GM23248 (cell line): ENCODE results near the gene PRRG2. TPM values are rescaled to one million over a fixed set of nuclear protein-coding genes. Genes with fewer than 3 reads are reported as not detected.

Experiments used
- DNase-seq: peaks from one replicate; pipeline ENCODE4 v3.0.0-alpha.2; 2015
- H2AFZ ChIP-seq: fragments of 200-600 bp; sonication (generic); 2 replicates; pipeline ENCODE4 v1.6.1; 2016; ENCODE audit warnings: antibody characterized with exemption
- H3F3A ChIP-seq: fragments of 200-600 bp; sonication (generic); 2 replicates; pipeline ENCODE4 v1.6.1; 2016; ENCODE audit warnings: mild to moderate bottlenecking, antibody characterized with exemption, mixed run types; ENCODE audit not compliant: insufficient read depth
- H3K27ac ChIP-seq: fragments of 200-600 bp; sonication (generic); 2 replicates; pipeline ENCODE4 v1.5.1; 2016; ENCODE audit warnings: mild to moderate bottlenecking
- H3K27me3 ChIP-seq: fragments of 200-600 bp; sonication (generic); replicated peaks from 2 replicates; pipeline ENCODE4 v1.6.1; 2016; ENCODE audit warnings: mild to moderate bottlenecking; ENCODE audit not compliant: insufficient read depth
- H3K36me3 ChIP-seq: fragments of 200-600 bp; sonication (generic); 2 replicates; pipeline ENCODE4 v1.6.1; 2016; ENCODE audit warnings: low read depth, mild to moderate bottlenecking
- H3K4me1 ChIP-seq: fragments of 200-600 bp; sonication (generic); 2 replicates; pipeline ENCODE4 v1.6.1; 2016; ENCODE audit warnings: mild to moderate bottlenecking; ENCODE audit not compliant: insufficient read depth
- H3K4me2 ChIP-seq: fragments of 200-600 bp; sonication (generic); one replicate; pipeline ENCODE4 v1.6.1; 2016; ENCODE audit warnings: mild to moderate bottlenecking; ENCODE audit not compliant: unreplicated experiment
- H3K4me3 ChIP-seq: fragments of 200-600 bp; sonication (generic); 2 replicates; pipeline ENCODE4 v1.5.1; 2016; ENCODE audit warnings: mild to moderate bottlenecking
- H3K79me2 ChIP-seq: fragments of 200-600 bp; sonication (generic); 2 replicates; pipeline ENCODE4 v1.6.1; 2016; ENCODE audit warnings: mild to moderate bottlenecking; ENCODE audit not compliant: insufficient read depth
- H3K9ac ChIP-seq: fragments of 200-600 bp; sonication (generic); 2 replicates; pipeline ENCODE4 v1.6.1; 2016; ENCODE audit warnings: mild to moderate bottlenecking
- H3K9me2 ChIP-seq: fragments of 200-600 bp; sonication (generic); 2 replicates; pipeline ENCODE4 v1.6.1; 2016; ENCODE audit warnings: mixed run types, mild to moderate bottlenecking, moderate library complexity; ENCODE audit not compliant: insufficient read depth
- H3K9me3 ChIP-seq: fragments of 200-600 bp; sonication (generic); one replicate; pipeline ENCODE4 v1.6.1; 2017; ENCODE audit warnings: low read depth
- H4K20me1 ChIP-seq: fragments of 200-600 bp; sonication (generic); 2 replicates; pipeline ENCODE4 v1.6.0; 2016; ENCODE audit not compliant: insufficient read depth
- EZH2 ChIP-seq: fragments of 200-600 bp; sonication (generic); IDR thresholded peaks from 2 replicates; pipeline ENCODE4 v1.6.1; 2018; ENCODE audit warnings: antibody characterized with exemption, mild to moderate bottlenecking; ENCODE audit not compliant: insufficient read depth, poor library complexity, severe bottlenecking
- EZH2phosphoT487 ChIP-seq: fragments of 200-600 bp; sonication (generic); IDR thresholded peaks from 2 replicates; pipeline ENCODE4 v1.6.1; 2018; ENCODE audit warnings: antibody characterized with exemption, moderate library complexity, mild to moderate bottlenecking, low read depth; ENCODE audit not compliant: insufficient read depth
- WGBS, 2 experiments: methylation state at CpG; one replicate each; pipeline ENCODE4 v1.1.6; 2015 to 2017; ENCODE audit warnings: low lambda C conversion rate in 2 of 2, low coverage in 1 of 2; ENCODE audit errors: missing lambda C conversion rate in 2 of 2; 5-methylcytosine and 5-hydroxymethylcytosine counted together
- in situ Hi-C: fragments of 300-500 bp; cut with MboI; formaldehyde crosslinking; loops from 2 replicates; pipeline ENCODE4 v1.15.0; 2020
- polyA plus RNA-seq: library from polyadenylated mRNA; unstranded; fragments of >200 nt; fragmentation: Nextera tagmentation; extraction: Ambion mirVana; gene quantifications from 2 replicates; pipeline ENCODE4 v1.2.1, GENCODE V29; 2016
- total RNA-seq: library from RNA; depleted of rRNA; stranded (reverse); fragments of >200 nt; shearing (Covaris generic); gene quantifications from 2 replicates; pipeline ENCODE4 v1.2.3, GENCODE V29; 2014

Gene PRRG2
- total and polyA plus RNA-seq, 2 experiments from 2014 or later, result 0.13 TPM; not detected in 1

DNA sequence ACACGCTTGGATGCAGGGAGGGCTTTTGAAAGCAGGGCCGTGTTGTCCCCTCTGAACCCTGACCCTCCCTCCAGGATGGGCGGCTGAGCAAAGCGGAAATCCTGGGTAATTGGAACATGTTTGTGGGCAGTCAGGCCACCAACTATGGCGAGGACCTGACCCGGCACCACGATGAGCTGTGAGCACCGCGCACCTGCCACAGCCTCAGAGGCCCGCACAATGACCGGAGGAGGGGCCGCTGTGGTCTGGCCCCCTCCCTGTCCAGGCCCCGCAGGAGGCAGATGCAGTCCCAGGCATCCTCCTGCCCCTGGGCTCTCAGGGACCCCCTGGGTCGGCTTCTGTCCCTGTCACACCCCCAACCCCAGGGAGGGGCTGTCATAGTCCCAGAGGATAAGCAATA lies 38.1 kb upstream of the PRRG2 start:
- no peak for TF ChIP-seq EZH2
- TF ChIP-seq EZH2phosphoT487, result no peak
- H3K27ac ChIP-seq, result no peak overlapping the region
- H3K4me3 ChIP-seq, result no peak overlapping the region
- H3K9me2 ChIP-seq, result no peaks in the 10 kb centered on the region
- 0 out of 2 replicates have a peak, but pooled peaks cover 4% of the 10 kb centered on the region for H3K79me2 ChIP-seq
- in situ Hi-C loops, result no loop called here
- WGBS, 2 experiments, result 89 to 95% methylated on average over 14 of the region's 14 CpGs
- H3K27me3 ChIP-seq, result no peaks in the 10 kb centered on the region
- DNase-seq, result no peak
- H4K20me1 ChIP-seq, result no peaks in the 10 kb centered on the region
- no peak overlapping the region for H3K4me2 ChIP-seq
- peaks cover 68% of the 10 kb centered on the region for H3F3A ChIP-seq
- peaks cover 7% of the 10 kb centered on the region; the same call in 1 of the 2 replicates for H3K4me1 ChIP-seq
- no peak overlapping the region for H3K9ac ChIP-seq
- H3K9me3 ChIP-seq, result no peaks in the 10 kb centered on the region
- peaks cover 25% of the 10 kb centered on the region for H3K36me3 ChIP-seq
- H2AFZ ChIP-seq, result no peak overlapping the region

DNA sequence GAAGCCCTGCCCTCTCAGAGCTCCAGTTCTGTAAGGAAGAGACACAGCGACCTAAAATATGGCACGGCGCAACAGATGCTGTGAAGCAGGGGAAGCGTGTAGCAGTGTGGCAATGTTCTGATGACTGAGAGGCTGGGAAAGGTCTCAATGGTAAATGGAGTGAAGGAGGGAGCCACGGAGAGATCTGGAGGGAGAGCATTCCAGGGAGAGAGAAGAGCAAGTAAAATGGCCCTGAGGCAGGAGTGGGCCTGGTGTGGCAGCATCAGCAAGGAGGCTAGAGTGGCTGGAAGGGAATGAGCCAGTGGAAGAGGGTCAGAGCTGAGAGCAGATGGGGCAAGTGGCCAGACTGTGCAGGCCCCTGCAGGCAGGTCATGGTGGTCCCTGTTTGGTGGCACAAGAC lies 37.0 kb upstream of the PRRG2 start:
- Histone ChIP-seq H3K4me3 (no peak overlapping the region), H3K9me2 (no peaks in the 10 kb centered on the region), H3K36me3 (peaks cover 15% of the 10 kb centered on the region), H3K27me3 (no peaks in the 10 kb centered on the region), H3K27ac (0 out of 2 replicates have a peak overlapping the region, but pooled peaks have one; percentile 3), H3K4me2 (no peak overlapping the region), H3K79me2 (no peaks in the 10 kb centered on the region), H4K20me1 (no peaks in the 10 kb centered on the region), H3F3A (peaks cover 64% of the 10 kb centered on the region), H2AFZ (no peak overlapping the region), H3K9me3 (no peaks in the 10 kb centered on the region), H3K9ac (no peak overlapping the region), H3K4me1 (peaks cover 7% of the 10 kb centered on the region; the same call in 1 of the 2 replicates)
- WGBS, 2 experiments, result 85 to 89% methylated on average over 5 of the region's 5 CpGs
- in situ Hi-C loops, result no loop called here
- no peak for DNase-seq
- TF ChIP-seq EZH2 (no peak), EZH2phosphoT487 (no peak)

DNA sequence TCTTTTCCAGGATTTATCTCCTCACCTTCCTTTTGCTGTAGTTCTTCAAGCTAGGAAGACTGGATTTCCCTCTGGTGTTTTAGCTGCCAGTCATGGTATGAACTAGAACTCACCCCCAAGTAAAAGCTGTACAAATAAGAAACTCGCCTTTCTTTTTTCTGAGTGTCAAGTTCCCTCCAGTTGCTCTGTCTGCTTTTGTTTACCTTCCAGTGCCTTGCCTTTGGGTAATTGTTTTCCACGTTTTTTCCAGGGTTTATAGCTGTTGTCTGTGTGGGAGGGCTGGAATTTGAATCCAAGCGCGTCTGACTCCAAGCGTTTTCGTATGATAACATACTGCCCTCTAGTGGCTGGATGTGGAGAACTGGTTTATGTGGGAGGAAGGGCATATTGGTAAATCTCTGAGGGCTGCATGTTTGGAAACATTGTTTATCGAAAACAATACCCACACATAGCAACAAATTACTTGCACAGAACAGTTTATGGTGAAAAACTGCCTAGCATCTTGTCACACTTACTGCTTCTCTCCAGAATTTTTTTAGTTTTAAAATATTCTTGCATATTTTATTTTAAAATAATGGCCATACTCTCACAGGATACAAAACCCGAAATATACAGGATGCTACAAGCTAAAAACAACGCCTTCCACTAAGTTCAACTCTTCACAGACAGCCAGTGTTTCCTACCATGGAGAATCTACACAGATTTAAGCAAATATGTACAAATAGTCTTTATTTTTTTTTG lies 34.1 kb upstream of the PRRG2 start:
- Histone ChIP-seq H3K9ac (peak overlapping the region; percentile 32), H3K27ac (peak overlapping the region; percentile 68), H4K20me1 (no peaks in the 10 kb centered on the region), H3K36me3 (no peaks in the 10 kb centered on the region), H3K4me2 (peak overlapping the region; percentile 54), H3K4me1 (peaks cover 7% of the 10 kb centered on the region; the same call in 1 of the 2 replicates), H2AFZ (no peak overlapping the region), H3K4me3 (no peak overlapping the region), H3K9me2 (no peaks in the 10 kb centered on the region), H3K79me2 (no peaks in the 10 kb centered on the region), H3F3A (peaks cover 44% of the 10 kb centered on the region), H3K9me3 (no peaks in the 10 kb centered on the region), H3K27me3 (no peaks in the 10 kb centered on the region)
- DNase-seq, result peak; percentile 94
- TF ChIP-seq EZH2phosphoT487 (no peak), EZH2 (no peak)
- 7 to 9% methylated on average over 9 of the region's 9 CpGs for WGBS, 2 experiments
- in situ Hi-C loops, result no loop called here

DNA sequence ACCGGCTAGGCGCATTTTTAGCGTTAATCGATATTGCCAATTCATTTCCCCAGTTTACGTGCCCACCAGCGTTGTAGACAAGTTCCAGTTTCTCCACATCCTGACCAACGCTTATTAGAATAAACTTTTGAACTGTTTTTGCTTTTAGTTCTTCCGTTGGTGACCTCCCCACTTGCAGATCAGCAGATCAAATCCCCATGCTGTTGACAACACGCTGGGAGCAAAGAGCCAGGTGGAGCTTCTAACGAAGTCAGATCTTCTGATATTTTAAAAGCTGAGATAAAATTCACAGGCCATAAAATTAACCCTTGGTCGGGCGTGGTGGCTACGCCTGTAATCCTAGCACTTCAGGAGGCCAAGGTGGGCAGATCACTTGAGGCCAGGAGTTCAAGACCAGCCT lies 32.1 kb upstream of the PRRG2 start:
- no peak overlapping the region for H3K9ac ChIP-seq
- no peak for TF ChIP-seq EZH2phosphoT487
- TF ChIP-seq EZH2, result no peak
- in situ Hi-C loops, result no loop called here
- WGBS, 2 experiments, result 88 to 90% methylated on average over 13 of the region's 13 CpGs
- peaks cover 39% of the 10 kb centered on the region for H3F3A ChIP-seq
- no peak overlapping the region for H3K4me2 ChIP-seq
- no peaks in the 10 kb centered on the region for H3K36me3 ChIP-seq
- no peaks in the 10 kb centered on the region for H3K9me3 ChIP-seq
- H3K4me3 ChIP-seq, result no peak overlapping the region
- DNase-seq, result no peak
- H3K79me2 ChIP-seq, result no peaks in the 10 kb centered on the region
- no peak overlapping the region for H3K27ac ChIP-seq
- H3K27me3 ChIP-seq, result no peaks in the 10 kb centered on the region
- H3K4me1 ChIP-seq, result peaks cover 14% of the 10 kb centered on the region
- no peaks in the 10 kb centered on the region for H4K20me1 ChIP-seq
- H3K9me2 ChIP-seq, result no peaks in the 10 kb centered on the region
- no peak overlapping the region for H2AFZ ChIP-seq
